T-helper 2 cell treated with Interferon-gamma antibody and Interleukin-4, amounts not matched to agents 5 μg/mL and 100 μg/mL, for 36 hours (primary cell): ENCODE data around the gene NR1D2.
"Not testable (repeated sequence)": the region's sequence is repeated elsewhere in the genome, so short reads cannot be mapped to it uniquely, and the experiment has no call there.

ENCODE experiments used
- DNase-seq: peaks from one replicate; pipeline ENCODE4 v3.0.0; 2021; ENCODE audit warnings: low spot score
- H3K27ac Mint-ChIP-seq: one replicate; pipeline ENCODE4 v1.8.0; 2021; ENCODE audit warnings: mild to moderate bottlenecking, mixed read lengths
- H3K27me3 Mint-ChIP-seq: one replicate; pipeline ENCODE4 v1.8.0; 2021; ENCODE audit warnings: low read depth, mixed read lengths
- H3K36me3 Mint-ChIP-seq: one replicate; pipeline ENCODE4 v1.8.0; 2021; ENCODE audit warnings: low read depth, mixed read lengths
- H3K4me1 Mint-ChIP-seq: one replicate; pipeline ENCODE4 v1.8.0; 2021; ENCODE audit warnings: low read depth, mixed read lengths
- H3K4me3 Mint-ChIP-seq: one replicate; pipeline ENCODE4 v1.8.0; 2022; ENCODE audit warnings: mild to moderate bottlenecking, moderate library complexity, mixed read lengths
- H3K9me3 Mint-ChIP-seq: one replicate; pipeline ENCODE4 v1.8.0; 2021; ENCODE audit warnings: mixed read lengths

Gene NR1D2

DNA sequence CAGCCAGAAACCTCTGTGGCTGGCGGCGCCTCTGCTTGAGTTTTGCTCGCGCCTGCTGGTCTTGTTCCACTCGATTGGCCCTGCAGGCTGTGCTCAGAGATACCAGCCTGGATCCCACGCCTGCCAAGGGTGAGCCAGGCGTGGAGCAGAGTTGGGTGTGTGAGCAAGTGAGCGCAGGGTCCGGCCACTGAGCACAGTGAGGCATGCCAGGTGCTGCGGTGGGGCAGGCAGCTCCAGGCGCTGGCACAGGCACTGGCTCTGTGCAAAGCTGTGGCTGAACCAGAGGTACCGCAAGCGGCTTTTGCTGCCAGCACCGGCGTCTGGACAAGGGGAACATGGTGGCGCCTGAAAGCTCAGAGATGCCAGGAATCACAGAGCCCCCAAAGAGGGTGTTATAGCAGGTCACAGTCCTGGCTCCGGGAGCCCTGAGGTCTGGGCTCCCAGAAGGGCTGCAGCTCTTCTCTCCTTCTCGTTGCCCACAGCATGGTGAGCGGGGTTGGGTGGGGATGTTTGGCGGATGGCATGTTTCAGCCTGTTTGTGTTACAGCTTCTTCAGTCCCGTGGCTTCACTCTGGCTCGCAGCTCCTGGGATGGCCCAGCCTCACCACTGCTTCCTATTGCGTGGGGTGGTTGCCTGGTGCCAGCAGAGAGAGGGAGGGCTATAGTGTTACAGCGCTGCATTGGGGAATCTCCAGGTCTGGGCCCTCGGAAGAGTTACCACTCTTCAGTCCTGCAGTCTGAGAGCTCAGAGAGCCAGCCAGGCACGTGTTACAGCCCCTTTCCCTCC is 73.9 kb downstream of the NR1D2 start:
- no peak for DNase-seq
- Mint-ChIP-seq H3K36me3 (no peaks in the 10 kb centered on the region), H3K4me3 (no peak overlapping the region), H3K27me3 (no peaks in the 10 kb centered on the region), H3K9me3 (no peaks in the 10 kb centered on the region), H3K4me1 (no peaks in the 10 kb centered on the region), H3K27ac (no peak overlapping the region)

DNA sequence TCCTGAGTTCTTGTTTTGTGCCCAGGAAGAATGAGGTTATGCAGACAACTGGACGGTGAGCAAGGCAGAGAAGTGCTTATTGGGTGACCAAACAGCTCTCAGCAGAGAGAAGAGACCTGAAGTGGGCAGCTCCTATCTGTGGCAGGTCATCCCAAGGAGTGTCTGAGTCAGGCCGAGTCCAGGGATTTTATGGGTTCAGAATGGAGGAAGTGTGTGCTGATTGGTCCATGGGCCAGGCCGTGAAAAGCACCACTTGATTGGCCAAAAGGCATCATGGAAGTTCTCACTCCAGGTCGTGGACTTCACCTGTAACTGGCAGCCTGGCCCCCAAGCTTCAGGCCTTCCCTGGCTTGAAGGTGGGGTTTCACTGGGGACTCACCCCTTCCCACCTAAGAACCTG is 74.5 kb downstream of the NR1D2 start:
- no peak overlapping the region for H3K27ac Mint-ChIP-seq
- no peaks in the 10 kb centered on the region for H3K4me1 Mint-ChIP-seq
- no peak overlapping the region for H3K4me3 Mint-ChIP-seq
- no peaks in the 10 kb centered on the region for H3K36me3 Mint-ChIP-seq
- H3K9me3 Mint-ChIP-seq, result no peaks in the 10 kb centered on the region
- H3K27me3 Mint-ChIP-seq, result no peaks in the 10 kb centered on the region
- DNase-seq, result no peak

DNA sequence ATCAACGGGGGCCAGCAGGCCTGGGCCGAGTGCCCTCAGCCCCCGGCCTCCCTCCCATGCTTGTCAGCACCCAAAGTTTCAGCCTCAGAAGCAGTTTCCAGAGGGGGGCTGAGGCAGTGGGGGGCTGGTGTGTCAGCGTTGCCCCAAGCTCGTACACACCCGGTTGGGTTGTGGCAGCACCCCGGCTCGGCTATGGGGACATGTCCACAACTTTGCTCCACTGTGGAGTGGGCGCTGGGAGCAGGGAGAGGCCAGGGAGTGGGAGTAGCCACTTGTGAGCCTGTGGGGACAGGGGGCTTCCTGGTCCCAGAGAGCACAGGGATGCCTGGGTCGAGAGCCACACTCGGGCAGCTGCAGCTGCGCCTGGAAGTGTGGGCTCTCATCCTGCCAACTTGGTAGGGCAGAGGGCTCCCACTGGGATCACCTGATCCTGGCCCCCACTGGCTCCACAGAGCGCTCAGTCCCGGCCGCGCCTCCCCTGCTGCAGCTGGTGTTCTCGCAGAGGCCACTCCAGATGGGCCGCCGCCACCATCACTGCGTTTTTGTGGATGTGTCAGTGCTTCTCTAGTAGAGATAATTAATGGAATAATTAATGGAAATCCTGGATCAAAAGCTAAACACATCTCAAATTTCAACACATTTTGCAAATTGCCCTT is 75.1 kb downstream of the NR1D2 start:
- H3K4me1 Mint-ChIP-seq, result no peaks in the 10 kb centered on the region
- H3K27ac Mint-ChIP-seq, result no peak overlapping the region
- H3K4me3 Mint-ChIP-seq, result no peak overlapping the region
- no peaks in the 10 kb centered on the region for H3K9me3 Mint-ChIP-seq
- no peaks in the 10 kb centered on the region for H3K36me3 Mint-ChIP-seq
- DNase-seq, result no peak
- H3K27me3 Mint-ChIP-seq, result no peaks in the 10 kb centered on the region

DNA sequence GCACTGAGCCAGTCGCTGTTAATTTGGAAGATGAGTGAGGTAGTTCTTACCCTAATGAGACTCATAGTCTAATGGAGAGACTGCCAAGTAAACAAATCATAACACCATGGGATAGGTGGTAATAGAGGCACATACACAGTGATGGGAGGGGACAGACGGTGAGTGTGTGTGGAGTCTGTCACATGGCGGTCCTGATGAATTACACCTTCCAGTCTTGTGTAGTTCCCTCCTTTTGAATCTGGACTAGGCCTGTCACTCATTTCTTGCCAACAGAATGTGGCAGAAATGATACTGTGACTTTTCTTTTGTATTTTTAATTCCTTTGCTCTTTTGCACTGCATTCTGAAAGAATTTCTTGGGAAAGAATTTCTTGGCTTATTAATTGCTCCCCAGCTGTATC is 78.1 kb downstream of the NR1D2 start:
- Mint-ChIP-seq H3K4me3 (no peak overlapping the region), H3K9me3 (no peaks in the 10 kb centered on the region), H3K27ac (no peak overlapping the region), H3K36me3 (no peaks in the 10 kb centered on the region), H3K4me1 (no peaks in the 10 kb centered on the region), H3K27me3 (no peaks in the 10 kb centered on the region)
- no peak for DNase-seq

DNA sequence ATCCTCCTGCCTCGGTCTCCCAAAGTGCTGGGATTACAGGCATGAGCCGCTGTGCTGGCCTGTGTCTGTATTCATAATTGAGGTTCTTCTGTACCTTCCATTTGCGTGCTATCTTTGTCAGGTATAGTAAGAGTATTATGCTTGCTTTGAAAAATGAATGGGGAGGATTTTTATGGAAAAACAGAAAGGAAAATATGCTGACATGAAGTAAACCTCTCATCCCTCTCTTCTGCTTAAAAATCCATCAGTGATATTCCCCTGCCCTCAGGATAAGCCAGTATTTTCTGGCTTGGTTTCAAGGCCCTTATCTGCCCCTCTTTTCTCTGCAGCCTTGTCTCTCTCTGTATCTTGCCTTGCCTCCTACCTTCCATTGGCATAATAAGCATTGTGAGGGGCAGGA is 80.7 kb downstream of the NR1D2 start:
- H3K27me3 Mint-ChIP-seq, result no peaks in the 10 kb centered on the region
- DNase-seq, result no peak
- no peaks in the 10 kb centered on the region for H3K4me1 Mint-ChIP-seq
- H3K9me3 Mint-ChIP-seq, result no peaks in the 10 kb centered on the region
- H3K4me3 Mint-ChIP-seq, result no peak overlapping the region
- H3K27ac Mint-ChIP-seq, result no peak overlapping the region
- no peaks in the 10 kb centered on the region for H3K36me3 Mint-ChIP-seq

GRCh38 chr3:24026665-24027064 is 81.6 kb downstream of the NR1D2 start:
- not testable (repeated sequence) for H3K4me3 Mint-ChIP-seq, H3K9me3 Mint-ChIP-seq, H3K27ac Mint-ChIP-seq

GRCh38 chr3:24027946-24028345 is 82.9 kb downstream of the NR1D2 start:
- DNase-seq, result no peak
- Mint-ChIP-seq H3K27me3 (no peaks in the 10 kb centered on the region), H3K4me1 (no peaks in the 10 kb centered on the region), H3K9me3 (no peaks in the 10 kb centered on the region), H3K4me3 (no peak overlapping the region), H3K36me3 (no peaks in the 10 kb centered on the region), H3K27ac (no peak overlapping the region)

More at GRCh38 chr3:24026665-24027064, 81.6 kb downstream of the NR1D2 start:
- H3K36me3 Mint-ChIP-seq, H3K27me3 Mint-ChIP-seq, H3K4me1 Mint-ChIP-seq, DNase-seq: not testable (repeated sequence)
